SK-N-SH (cell line): ENCODE measurements around the gene AP4E1.

Experiments used
- CTCF ChIP-seq: fragments of 200-600 bp; sonication (generic); IDR thresholded peaks from 2 replicates; pipeline ENCODE4 v1.6.1; 2017; ENCODE audit warnings: antibody characterized with exemption, mild to moderate bottlenecking, moderate library complexity
- ELF1 ChIP-seq: IDR thresholded peaks from 2 replicates; pipeline ENCODE4 v1.4.0; 2012
- EP300 ChIP-seq, 2 experiments: IDR thresholded peaks; 2 replicates each; pipeline versions ENCODE4 v1.4.0 to v1.6.1; 2012; ENCODE audit warnings: borderline replicate concordance in 1 of 2, low read depth in 1 of 2, low read length in 1 of 2
- EZH2phosphoT487 ChIP-seq: fragments of 200-600 bp; sonication (generic); IDR thresholded peaks from 2 replicates; pipeline ENCODE4 v1.6.1; 2017; ENCODE audit warnings: low read depth, mixed run types, mild to moderate bottlenecking, antibody characterized with exemption, moderate library complexity, borderline replicate concordance
- GABPA ChIP-seq: IDR thresholded peaks from 2 replicates; pipeline ENCODE4 v1.4.0; 2012; ENCODE audit warnings: low read depth, mild to moderate bottlenecking
- MXI1 ChIP-seq: IDR thresholded peaks from 2 replicates; pipeline ENCODE4 v1.6.1; 2012; ENCODE audit warnings: mild to moderate bottlenecking, low read depth, low read length, improper control_type of control experiment
- NRF1 ChIP-seq: IDR thresholded peaks from 2 replicates; pipeline ENCODE4 v1.6.1; 2012; ENCODE audit warnings: low read depth, mild to moderate bottlenecking, low read length
- RAD21 ChIP-seq: IDR thresholded peaks from 2 replicates; pipeline ENCODE4 v1.6.1; 2012; ENCODE audit warnings: mild to moderate bottlenecking, low read length
- SIN3A ChIP-seq: IDR thresholded peaks from 2 replicates; pipeline ENCODE4 v1.6.1; 2012; ENCODE audit warnings: low read depth, mild to moderate bottlenecking, low read length, moderate library complexity, borderline replicate concordance
- SMC3 ChIP-seq: IDR thresholded peaks from 2 replicates; pipeline ENCODE4 v1.6.1; 2012; ENCODE audit warnings: low read depth, low read length, improper control_type of control experiment
- TCF12 ChIP-seq: IDR thresholded peaks from 2 replicates; pipeline ENCODE4 v1.4.0; 2012
- USF1 ChIP-seq: IDR thresholded peaks from 2 replicates; pipeline ENCODE4 v1.4.0; 2012; ENCODE audit warnings: low read depth, borderline replicate concordance
- USF2 ChIP-seq: fragments of 150-350 bp; IDR thresholded peaks from 2 replicates; pipeline ENCODE4 v1.6.1; 2017; ENCODE audit warnings: antibody characterized with exemption, low read length, low read depth, borderline replicate concordance
- YY1 ChIP-seq: IDR thresholded peaks from 2 replicates; pipeline ENCODE4 v1.4.0; 2012; ENCODE audit warnings: low read depth, mild to moderate bottlenecking

GRCh38 chr15:51051776-51052175 lies 143.3 kb downstream of the AP4E1 start:
- TF ChIP-seq CTCF, result no peak
- no peak for TF ChIP-seq RAD21
- no peak for TF ChIP-seq ELF1
- no peak for TF ChIP-seq NRF1
- no peak for TF ChIP-seq SIN3A
- TF ChIP-seq USF1, result no peak
- TF ChIP-seq USF2, result no peak
- TF ChIP-seq SMC3, result no peak
- no peak for TF ChIP-seq GABPA
- TF ChIP-seq EP300 (IDR thresholded peaks at IDR 0.05; ENCODE audit: borderline replicate concordance in 1 of 2, low read depth in 1 of 2, low read length in 1 of 2), result no peak
- TF ChIP-seq EZH2phosphoT487, result no peak
- TF ChIP-seq YY1, result no peak
- no peak for TF ChIP-seq TCF12
- no peak for TF ChIP-seq MXI1
